Measurements from ENCODE around the gene ZNF81. TPM values are rescaled to one million over a fixed set of nuclear protein-coding genes. Genes with fewer than 3 reads are reported as not detected.

ZNF81 gene
- total RNA-seq, 4 donors from 2014 or later = 2.5 to 6.3 (median 4.2) TPM

GRCh38 chrX:47859686-47860085 is 23.0 kb downstream of the ZNF81 start:
- intact Hi-C loops (cut with DNase I) = loop anchor here (10.0 kb wide), 1 partner anchor 165 kb away; no protein-coding TSS in a partner anchor

GRCh38 chrX:47862680-47863079 is 26.0 kb downstream of the ZNF81 start:
- intact Hi-C loops (cut with DNase I) = no loop called here
- 21 to 50% methylated on average over 2 of the region's 2 CpGs for WGBS, 2 donors
- Histone ChIP-seq H3K36me3 (peaks cover 0 to 13% (median 0%) of the 10 kb centered on the region in 3 donors), H3K27me3 (no peaks in the 10 kb centered on the region), H3K4me3 (no peak overlapping the region), H3K9me3 (no peaks in the 10 kb centered on the region), H3K27ac (no peak overlapping the region), H3K4me1 (no peaks in the 10 kb centered on the region)
- no peak for DNase-seq
- TF ChIP-seq CTCF (IDR thresholded peaks at IDR 0.05) (no peak), POLR2A (IDR thresholded peaks at IDR 0.05) (no peak)

More at GRCh38 chrX:47859686-47860085, 23.0 kb downstream of the ZNF81 start:
- no peaks in the 10 kb centered on the region for H3K9me3 ChIP-seq
- TF ChIP-seq POLR2A (IDR thresholded peaks at IDR 0.05) (no peak), CTCF (IDR thresholded peaks at IDR 0.05) (no peak)
- no peak overlapping the region for H3K4me3 ChIP-seq
- peaks cover 0 to 5% (median 0%) of the 10 kb centered on the region in 3 donors for H3K36me3 ChIP-seq
- no peak for DNase-seq
- H3K27me3 ChIP-seq = no peaks in the 10 kb centered on the region
- no peak overlapping the region for H3K27ac ChIP-seq
- H3K4me1 ChIP-seq = no peaks in the 10 kb centered on the region
- WGBS, 2 donors = 51 to 100% methylated on average over 2 to 4 of the region's 4 CpGs

DNA sequence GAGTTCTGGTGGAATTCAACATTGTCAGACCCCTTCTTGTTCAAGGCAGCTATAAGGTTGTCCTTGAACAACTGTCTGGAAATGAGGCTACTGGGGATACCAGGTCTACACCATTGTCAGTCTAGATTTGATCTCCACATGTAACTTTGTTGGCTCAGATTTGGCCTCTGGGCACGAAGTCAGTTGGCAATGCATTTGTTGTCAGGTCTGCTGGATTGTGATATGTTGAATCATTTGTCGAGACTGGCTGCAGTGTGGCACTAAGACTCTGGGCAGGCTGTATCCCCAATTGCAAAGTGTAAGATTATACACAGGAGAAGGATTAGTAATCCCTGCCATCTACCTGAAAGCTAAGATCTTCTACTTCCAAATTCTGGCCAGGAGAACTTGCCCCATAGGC is 26.5 kb downstream of the ZNF81 start:
- no peaks in the 10 kb centered on the region for H3K27me3 ChIP-seq
- WGBS, 2 donors = 33 to 37% methylated on average over 1 to 2 of the region's 2 CpGs

DNA sequence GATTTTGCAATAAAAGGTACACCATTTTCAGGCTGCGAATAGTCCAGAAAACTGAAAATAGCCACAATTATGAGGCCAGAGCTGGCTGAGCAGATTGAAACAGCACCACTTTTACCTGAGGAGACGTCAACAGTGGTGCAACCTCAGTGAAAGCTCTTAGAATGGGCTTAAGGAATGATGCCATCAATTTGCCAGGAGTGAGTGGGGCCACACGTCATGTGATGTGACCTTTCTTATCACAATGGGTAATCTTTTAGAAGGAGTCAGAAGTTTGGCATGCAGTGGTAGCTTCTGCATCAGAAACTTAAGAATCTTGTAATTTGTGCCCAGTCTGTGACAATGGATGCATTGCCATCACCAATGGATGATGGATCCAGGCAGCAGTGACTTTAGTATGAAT is 27.6 kb downstream of the ZNF81 start:
- H3K9me3 ChIP-seq = no peaks in the 10 kb centered on the region
- H3K4me3 ChIP-seq = no peak overlapping the region
- H3K4me1 ChIP-seq = no peaks in the 10 kb centered on the region
- 73 to 100% methylated on average over 2 to 3 of the region's 3 CpGs for WGBS, 2 donors
- no peak overlapping the region for H3K27ac ChIP-seq
- DNase-seq = no peak
- peaks cover 0 to 13% (median 0%) of the 10 kb centered on the region in 3 donors for H3K36me3 ChIP-seq
- intact Hi-C loops (cut with DNase I) = no loop called here
- no peaks in the 10 kb centered on the region for H3K27me3 ChIP-seq
- TF ChIP-seq CTCF (IDR thresholded peaks at IDR 0.05) = no peak
- TF ChIP-seq POLR2A (IDR thresholded peaks at IDR 0.05) = no peak

More for the DNA sequence above, 26.5 kb downstream of the ZNF81 start:
- Histone ChIP-seq H3K4me3 (no peak overlapping the region), H3K27ac (no peak overlapping the region), H3K36me3 (peaks cover 0 to 13% (median 0%) of the 10 kb centered on the region in 3 donors), H3K9me3 (no peaks in the 10 kb centered on the region), H3K4me1 (no peaks in the 10 kb centered on the region)
- no peak for DNase-seq
- TF ChIP-seq POLR2A (IDR thresholded peaks at IDR 0.05) = no peak
- no peak for TF ChIP-seq CTCF (IDR thresholded peaks at IDR 0.05)
- intact Hi-C loops (cut with DNase I) = no loop called here

GRCh38 chrX:47864785-47865184 is 28.1 kb downstream of the ZNF81 start:
- no peak overlapping the region for H3K4me3 ChIP-seq
- no peak for TF ChIP-seq POLR2A (IDR thresholded peaks at IDR 0.05)
- TF ChIP-seq CTCF (IDR thresholded peaks at IDR 0.05) = no peak
- intact Hi-C loops (cut with DNase I) = no loop called here
- no peaks in the 10 kb centered on the region for H3K4me1 ChIP-seq
- WGBS, 2 donors = 89 to 100% methylated on average over 1 of the region's 1 CpG
- H3K27me3 ChIP-seq = no peaks in the 10 kb centered on the region
- H3K27ac ChIP-seq = no peak overlapping the region
- DNase-seq = no peak
- H3K36me3 ChIP-seq = peaks cover 0 to 13% (median 0%) of the 10 kb centered on the region in 3 donors
- no peaks in the 10 kb centered on the region for H3K9me3 ChIP-seq
